ENCODE measurements around the gene RASA2.

DNA sequence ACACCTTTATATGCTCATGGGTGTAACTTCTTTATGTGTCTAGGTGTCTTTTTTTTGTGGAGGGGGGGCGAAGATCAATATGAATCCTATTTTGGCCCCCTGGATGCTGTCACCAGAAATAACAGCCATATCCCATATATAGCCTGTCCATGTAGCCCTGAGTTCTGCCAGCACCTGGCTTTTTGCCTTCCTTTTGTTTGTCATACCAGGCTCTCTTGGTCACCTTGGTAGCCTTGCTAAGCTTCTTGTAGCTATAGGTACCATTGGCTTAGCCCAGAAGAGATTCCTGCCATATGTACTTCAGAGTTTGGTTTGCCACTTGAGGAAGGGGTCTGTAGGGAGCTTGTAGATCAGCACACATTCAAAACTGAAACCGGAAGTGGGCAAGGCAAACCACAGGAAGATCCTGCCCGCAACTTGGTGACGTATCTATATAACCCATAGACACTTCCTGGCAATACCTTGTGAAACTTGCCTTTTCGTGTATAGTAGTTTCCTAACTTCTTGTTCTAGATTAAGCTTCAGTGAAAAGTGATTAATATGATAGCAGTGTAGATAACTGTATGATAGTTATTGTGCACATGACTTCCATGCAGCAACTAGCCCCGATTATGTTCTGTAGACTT, 11.9 kb downstream of the RASA2 start:
- TF ChIP-seq, protein P1, sequence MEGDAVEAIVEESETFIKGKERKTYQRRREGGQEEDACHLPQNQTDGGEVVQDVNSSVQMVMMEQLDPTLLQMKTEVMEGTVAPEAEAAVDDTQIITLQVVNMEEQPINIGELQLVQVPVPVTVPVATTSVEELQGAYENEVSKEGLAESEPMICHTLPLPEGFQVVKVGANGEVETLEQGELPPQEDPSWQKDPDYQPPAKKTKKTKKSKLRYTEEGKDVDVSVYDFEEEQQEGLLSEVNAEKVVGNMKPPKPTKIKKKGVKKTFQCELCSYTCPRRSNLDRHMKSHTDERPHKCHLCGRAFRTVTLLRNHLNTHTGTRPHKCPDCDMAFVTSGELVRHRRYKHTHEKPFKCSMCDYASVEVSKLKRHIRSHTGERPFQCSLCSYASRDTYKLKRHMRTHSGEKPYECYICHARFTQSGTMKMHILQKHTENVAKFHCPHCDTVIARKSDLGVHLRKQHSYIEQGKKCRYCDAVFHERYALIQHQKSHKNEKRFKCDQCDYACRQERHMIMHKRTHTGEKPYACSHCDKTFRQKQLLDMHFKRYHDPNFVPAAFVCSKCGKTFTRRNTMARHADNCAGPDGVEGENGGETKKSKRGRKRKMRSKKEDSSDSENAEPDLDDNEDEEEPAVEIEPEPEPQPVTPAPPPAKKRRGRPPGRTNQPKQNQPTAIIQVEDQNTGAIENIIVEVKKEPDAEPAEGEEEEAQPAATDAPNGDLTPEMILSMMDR (IDR thresholded peaks at IDR 0.05): no peak
- TF ChIP-seq EP300 (IDR thresholded peaks at IDR 0.05) (no peak), POLR2AphosphoS5 (IDR thresholded peaks at IDR 0.05) (peak in 1 of 3 donors; percentile 45)

Measured in stomach (tissue), 4 donors.